Keratinocyte (primary cell): ENCODE results near the gene DRD2. TPM values are rescaled to one million over a fixed set of nuclear protein-coding genes. Genes with fewer than 3 reads are reported as not detected.
A peak's percentile ranks its signal among the peaks of the same experiment; 100 is the strongest.

Experiments
- DNase-seq: peaks from one replicate; pipeline ENCODE4 v3.0.0-alpha.2; 2011; ENCODE audit warnings: low read depth, missing footprints, low spot score
- FAIRE-seq: peaks from 2 replicates; lab custom pipeline; 2011; peaks lifted over from hg19 to GRCh38; lab: Jason Lieb, UNC
- H2AFZ ChIP-seq: 2 replicates; pipeline ENCODE4 v1.6.0; 2012; ENCODE audit warnings: low read length, control low read depth, inconsistent platforms; ENCODE audit not compliant: control insufficient read depth
- H3K27ac ChIP-seq: 2 replicates; pipeline ENCODE4 v1.5.1; 2011; ENCODE audit warnings: low read length; ENCODE audit not compliant: control insufficient read depth, insufficient read depth
- H3K27me3 ChIP-seq: 3 replicates; pipeline ENCODE4 v1.6.0; 2011; ENCODE audit warnings: low read length; ENCODE audit not compliant: control insufficient read depth, insufficient read depth; ENCODE audit errors: extremely low read depth
- H3K36me3 ChIP-seq, 2 experiments: 2 replicates in 1 of 2; 3 replicates in 1 of 2; pipeline ENCODE4 v1.5.1; 2011; ENCODE audit warnings: low read length in 2 of 2, mild to moderate bottlenecking in 1 of 2; ENCODE audit not compliant: control insufficient read depth in 2 of 2, insufficient read depth in 2 of 2; ENCODE audit errors: extremely low read depth in 1 of 2
- H3K4me1 ChIP-seq: 3 replicates; pipeline ENCODE4 v1.5.1; 2011; ENCODE audit warnings: low read length; ENCODE audit not compliant: control insufficient read depth, insufficient read depth; ENCODE audit errors: extremely low read depth
- H3K4me2 ChIP-seq: 3 replicates; pipeline ENCODE4 v1.6.0; 2011; ENCODE audit warnings: low read depth, low read length; ENCODE audit not compliant: control insufficient read depth, insufficient read depth; ENCODE audit errors: extremely low read depth
- H3K4me3 ChIP-seq, 3 experiments: fragments of 200-600 bp in 1 of 3; sonication (generic) in 1 of 3; 2 replicates in 2 of 3; 3 replicates in 1 of 3; pipeline ENCODE4 v1.5.1; 2011 to 2016; ENCODE audit warnings: low read length in 3 of 3, mild to moderate bottlenecking in 3 of 3, control low read depth in 2 of 3, inconsistent platforms in 1 of 3, low read depth in 1 of 3, mixed read lengths in 1 of 3, mixed run types in 1 of 3, moderate library complexity in 1 of 3; ENCODE audit not compliant: control insufficient read depth in 2 of 3, insufficient read depth in 2 of 3; ENCODE audit errors: extremely low read depth in 1 of 3
- H3K79me2 ChIP-seq: 2 replicates; pipeline ENCODE4 v1.6.0; 2012; ENCODE audit warnings: low read length; ENCODE audit not compliant: control insufficient read depth, insufficient read depth
- H3K9ac ChIP-seq: 3 replicates; pipeline ENCODE4 v1.6.0; 2011; ENCODE audit warnings: low read length; ENCODE audit not compliant: control insufficient read depth, insufficient read depth; ENCODE audit errors: extremely low read depth
- H3K9me1 ChIP-seq: 3 replicates; pipeline ENCODE4 v1.6.0; 2011; ENCODE audit warnings: low read length; ENCODE audit not compliant: control insufficient read depth, insufficient read depth; ENCODE audit errors: extremely low read depth
- H3K9me3 ChIP-seq: 2 replicates; pipeline ENCODE4 v1.5.1; 2012; ENCODE audit warnings: low read depth, low read length; ENCODE audit not compliant: control insufficient read depth
- H4K20me1 ChIP-seq: 3 replicates; pipeline ENCODE4 v1.6.0; 2011; ENCODE audit warnings: low read length; ENCODE audit not compliant: control insufficient read depth, insufficient read depth; ENCODE audit errors: extremely low read depth
- CTCF ChIP-seq, 3 experiments: IDR thresholded peaks in 1 of 3; conservative IDR thresholded peaks in 1 of 3; optimal IDR thresholded peaks in 1 of 3; 2 replicates in 2 of 3; 3 replicates in 1 of 3; pipeline versions ENCODE3 to v1.5.1; 2011; ENCODE audit warnings: low read length in 3 of 3, mild to moderate bottlenecking in 3 of 3, moderate library complexity in 2 of 3, control low read depth in 1 of 3, inconsistent platforms in 1 of 3; ENCODE audit not compliant: insufficient read depth in 2 of 3; ENCODE audit errors: extremely low read depth in 1 of 3
- EZH2 ChIP-seq: IDR thresholded peaks from one replicate; pipeline ENCODE4 v1.6.1; 2012; ENCODE audit warnings: inconsistent platforms, mild to moderate bottlenecking, low read length, moderate library complexity
- dilution Hi-C: fragments of 300-500 bp; cut with MboI; formaldehyde crosslinking; loops from one replicate; pipeline ENCODE4 v1.7.0; 2020; ENCODE audit warnings: low sequenced_read_pairs; ENCODE audit not compliant: extremely low pct_ligation_motif_present
- polyA plus RNA-seq, 5 experiments: library from polyadenylated mRNA; depleted of rRNA in 3 of 5; stranded (reverse) in 3 of 5; stranded (forward) in 1 of 5; unstranded in 1 of 5; fragments of >200 nt; gene quantifications; 1 replicate in 1 of 5; 2 replicates in 3 of 5; 3 replicates in 1 of 5; pipeline versions ENCODE4 v1.2.1 to v1.2.3, GENCODE V29; 2011 to 2012; ENCODE audit warnings: missing spikeins in 2 of 5, low read depth in 1 of 5, low replicate concordance in 1 of 5

Gene DRD2
- polyA plus RNA-seq, 1 donor (not counting 4 experiments of a cell fraction or from before 2014, with no cell fraction given): 0.26 TPM

GRCh38 chr11:113494021-113494420 is 18.8 kb upstream of the DRD2 start:
- Histone ChIP-seq H3K4me1 (no peaks in the 10 kb centered on the region), H3K9me3 (no peaks in the 10 kb centered on the region), H2AFZ (no peak overlapping the region), H3K4me2 (no peak overlapping the region), H3K27ac (no peak overlapping the region), H3K79me2 (no peaks in the 10 kb centered on the region), H3K9me1 (no peaks in the 10 kb centered on the region), H4K20me1 (no peaks in the 10 kb centered on the region), H3K27me3 (no peaks in the 10 kb centered on the region), H3K9ac (no peak overlapping the region), H3K36me3 (no peaks in the 10 kb centered on the region), H3K4me3 (no peak overlapping the region)
- TF ChIP-seq CTCF (optimal IDR thresholded peaks at IDR 0.05 in 1 of 3, IDR thresholded peaks at IDR 0.05 in 1 of 3, conservative IDR thresholded peaks at IDR 0.05 in 1 of 3; ENCODE audit: extremely low read depth in 1 of 3, insufficient read depth in 2 of 3, low read length in 3 of 3) (peak in 2 of 3 experiments; percentile 12 to 16), EZH2 (no peak)
- dilution Hi-C loops: no loop called here
- DNase-seq: no peak
- FAIRE-seq: no peak

GRCh38 chr11:113493206-113493605 is 18.0 kb upstream of the DRD2 start:
- no peaks in the 10 kb centered on the region for H3K9me3 ChIP-seq
- H3K79me2 ChIP-seq: no peaks in the 10 kb centered on the region
- H3K4me1 ChIP-seq: no peaks in the 10 kb centered on the region
- H3K9me1 ChIP-seq: no peaks in the 10 kb centered on the region
- no peak overlapping the region for H3K4me2 ChIP-seq
- FAIRE-seq (no peak), DNase-seq (no peak)
- dilution Hi-C loops: no loop called here
- H3K36me3 ChIP-seq: no peaks in the 10 kb centered on the region
- TF ChIP-seq CTCF (optimal IDR thresholded peaks at IDR 0.05 in 1 of 3, IDR thresholded peaks at IDR 0.05 in 1 of 3, conservative IDR thresholded peaks at IDR 0.05 in 1 of 3; ENCODE audit: extremely low read depth in 1 of 3, insufficient read depth in 2 of 3, low read length in 3 of 3) (no peak), EZH2 (no peak)
- no peak overlapping the region for H2AFZ ChIP-seq
- no peaks in the 10 kb centered on the region for H3K27me3 ChIP-seq
- H3K9ac ChIP-seq: no peak overlapping the region
- no peak overlapping the region for H3K4me3 ChIP-seq
- H3K27ac ChIP-seq: no peak overlapping the region
- H4K20me1 ChIP-seq: no peaks in the 10 kb centered on the region
